Measurements from ENCODE around the gene TERT. TPM values are rescaled to one million over a fixed set of nuclear protein-coding genes. Genes with fewer than 3 reads are reported as not detected.

TERT gene
- polyA plus RNA-seq, 1 donor from 2014 or later, result not detected

GRCh38 chr5:1255081-1255561, 39.7 kb downstream of the TERT start:
- Histone ChIP-seq H3F3A (ENCODE audit: insufficient read depth, low read length, poor library complexity, severe bottlenecking) (no peaks in the 10 kb centered on the region), H3K36me3 (ENCODE audit: insufficient read depth, low read length) (no peaks in the 10 kb centered on the region), H3K4me3 (ENCODE audit: low read length) (no peak overlapping the region), H3K9me2 (ENCODE audit: insufficient read depth, low read length) (no peaks in the 10 kb centered on the region), H2AFZ (ENCODE audit: low read depth, low read length) (no peak overlapping the region), H3K4me2 (ENCODE audit: low read length) (no peak overlapping the region), H3K79me2 (replicated peaks; ENCODE audit: insufficient read depth, low read length) (no peaks in the 10 kb centered on the region), H3K27ac (ENCODE audit: low read length) (no peak overlapping the region), H3K9me3 (ENCODE audit: low read length) (no peaks in the 10 kb centered on the region), H3K9ac (ENCODE audit: low read length) (no peak overlapping the region), H3K27me3 (ENCODE audit: insufficient read depth, low read depth, low read length) (no peaks in the 10 kb centered on the region), H4K20me1 (ENCODE audit: insufficient read depth) (no peaks in the 10 kb centered on the region)
- TF ChIP-seq RAD21 (conservative IDR thresholded peaks at IDR 0.05) (no peak), POLR2AphosphoS5 (IDR thresholded peaks at IDR 0.05) (no peak), REST (IDR thresholded peaks at IDR 0.05; ENCODE audit: borderline replicate concordance) (no peak), MXI1 (conservative IDR thresholded peaks at IDR 0.05; ENCODE audit: poor library complexity, severe bottlenecking) (no peak), EZH2 (IDR thresholded peaks at IDR 0.05; ENCODE audit: borderline replicate concordance, insufficient read depth, low read length, poor library complexity, severe bottlenecking) (no peak), EP300 (conservative IDR thresholded peaks at IDR 0.05; ENCODE audit: poor library complexity, severe bottlenecking) (no peak)

- no peaks in the 10 kb centered on the region for H3K9me2 ChIP-seq (ENCODE audit: insufficient read depth, low read length)
- H3F3A ChIP-seq (ENCODE audit: insufficient read depth, low read length, poor library complexity, severe bottlenecking), result no peaks in the 10 kb centered on the region
- no peak overlapping the region for H3K27ac ChIP-seq (ENCODE audit: low read length)
- no peaks in the 10 kb centered on the region for H4K20me1 ChIP-seq (ENCODE audit: insufficient read depth)
- H3K36me3 ChIP-seq (ENCODE audit: insufficient read depth, low read length), result no peaks in the 10 kb centered on the region
- no peak overlapping the region for H2AFZ ChIP-seq (ENCODE audit: low read depth, low read length)
- no peak overlapping the region for H3K4me3 ChIP-seq (ENCODE audit: low read length)
- no peak overlapping the region for H3K4me2 ChIP-seq (ENCODE audit: low read length)
- no peaks in the 10 kb centered on the region for H3K9me3 ChIP-seq (ENCODE audit: low read length)
- no peaks in the 10 kb centered on the region for H3K79me2 ChIP-seq (replicated peaks; ENCODE audit: insufficient read depth, low read length)
- TF ChIP-seq RAD21 (conservative IDR thresholded peaks at IDR 0.05) (no peak), REST (IDR thresholded peaks at IDR 0.05; ENCODE audit: borderline replicate concordance) (no peak), TAF1 (IDR thresholded peaks at IDR 0.05; ENCODE audit: low read depth) (no peak), SMC3 (conservative IDR thresholded peaks at IDR 0.05; ENCODE audit: poor library complexity) (no peak), EP300 (conservative IDR thresholded peaks at IDR 0.05; ENCODE audit: poor library complexity, severe bottlenecking) (no peak), POLR2AphosphoS5 (IDR thresholded peaks at IDR 0.05) (no peak)
- H3K27me3 ChIP-seq (ENCODE audit: insufficient read depth, low read depth, low read length), result no peaks in the 10 kb centered on the region
- no peak overlapping the region for H3K9ac ChIP-seq (ENCODE audit: low read length)
These were observed 40.7 kb downstream of the TERT start for GRCh38 chr5:1254196-1254595.

Measured in neural cell (in vitro differentiated cells).